LNCAP (cell line): ENCODE measurements around the gene PDGFA.

Source experiments
- CTCF ChIP-seq: fragments of 450-650 bp; IDR thresholded peaks from 2 replicates; pipeline ENCODE4 v1.5.1; 2017; ENCODE audit warnings: mild to moderate bottlenecking

The PDGFA gene

DNA sequence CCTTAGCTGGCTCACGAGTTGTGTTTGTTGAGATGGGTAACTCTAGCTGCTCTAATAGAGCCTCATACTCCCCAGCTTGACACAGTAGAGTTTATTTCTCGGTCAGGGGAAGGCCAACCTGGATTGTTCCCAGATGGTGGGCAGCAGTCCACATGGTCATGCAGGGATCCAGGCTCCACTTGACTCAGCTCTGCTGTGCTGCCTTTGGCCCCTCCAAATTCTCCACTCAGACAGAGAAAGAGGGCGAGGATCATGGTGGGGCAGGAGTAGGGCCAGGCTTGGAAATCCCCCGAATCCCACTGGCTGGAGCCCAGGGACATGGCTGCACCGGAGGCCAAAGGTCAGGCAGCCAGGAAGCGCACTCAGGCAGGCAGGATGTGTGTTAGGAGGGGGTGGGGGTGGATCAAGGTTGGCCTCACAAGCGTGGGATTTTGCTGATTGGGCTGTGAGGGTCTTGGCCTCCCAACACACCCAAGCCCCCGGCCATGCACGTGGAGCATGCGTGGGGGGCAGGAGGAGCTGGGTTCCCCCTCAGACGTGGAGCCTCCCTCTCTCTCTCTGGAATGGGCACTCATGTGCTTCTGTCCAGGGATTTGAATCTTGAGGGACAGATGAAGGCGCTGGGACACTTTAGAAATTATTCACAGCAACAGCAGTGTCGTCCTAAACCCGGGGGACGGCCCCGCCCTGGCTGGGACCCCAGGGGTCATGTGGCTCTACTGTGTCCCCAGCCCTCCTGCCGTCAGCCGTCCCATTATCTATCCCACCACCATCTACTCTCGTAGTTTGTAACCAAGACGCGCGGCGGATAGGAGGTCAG is 44.8 kb downstream of the PDGFA start:
- TF ChIP-seq CTCF: no peak

DNA sequence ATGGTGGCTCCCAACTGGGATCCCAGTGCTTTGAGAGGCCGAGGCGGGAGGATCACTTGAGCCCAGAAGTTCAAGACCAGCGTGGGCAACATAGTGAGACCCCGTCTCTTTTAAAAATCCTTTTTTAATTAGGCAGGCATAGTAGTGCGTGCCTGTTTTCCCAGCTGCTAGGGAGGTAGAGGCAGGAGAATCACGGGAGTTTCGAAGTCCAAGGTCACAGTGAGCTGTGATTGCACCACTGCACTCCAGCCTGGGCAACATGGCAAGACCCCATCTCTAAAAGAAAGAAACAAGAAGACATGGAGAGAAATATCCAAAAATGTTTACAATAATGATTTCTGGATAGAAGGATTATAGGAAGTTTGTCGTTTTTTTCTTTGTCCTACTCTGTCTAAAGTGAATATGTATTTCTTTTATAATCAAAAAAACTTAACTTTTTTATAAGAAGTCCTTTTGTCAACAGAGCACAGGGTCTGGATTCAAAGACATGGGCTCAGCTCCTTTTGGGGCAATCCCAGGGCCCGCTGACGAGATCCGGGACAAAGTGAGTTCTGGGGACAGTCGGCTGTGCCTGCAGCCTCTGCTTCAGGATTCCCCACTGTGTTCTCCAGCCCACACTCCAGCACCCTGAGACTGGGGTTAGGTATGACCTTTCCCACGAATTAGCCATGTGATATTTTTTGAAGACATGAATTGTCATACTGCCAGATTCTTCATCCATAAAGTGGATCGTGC is 45.6 kb downstream of the PDGFA start:
- TF ChIP-seq CTCF: no peak

- no peak for TF ChIP-seq CTCF
These were observed 46.4 kb downstream of the PDGFA start for GRCh38 chr7:473211-473734.

DNA sequence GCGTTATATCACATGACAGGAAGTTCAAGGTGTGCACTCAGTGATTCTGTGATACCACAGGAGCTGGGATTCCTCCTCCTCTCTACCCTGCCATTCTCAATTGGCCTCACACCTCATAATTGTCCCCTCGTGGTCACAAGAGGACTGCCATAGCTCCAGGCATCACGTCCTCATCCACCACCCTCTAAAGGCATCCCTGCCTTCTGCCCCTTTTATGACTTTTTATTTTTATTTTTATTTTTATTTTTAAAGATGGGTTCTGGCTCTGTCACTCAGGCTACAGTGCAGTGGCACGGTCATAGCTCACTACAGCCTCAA is 47.0 kb downstream of the PDGFA start:
- no peak for TF ChIP-seq CTCF

GRCh38 chr7:471866-472639 is 47.6 kb downstream of the PDGFA start:
- no peak for TF ChIP-seq CTCF

GRCh38 chr7:471191-471865 is 48.3 kb downstream of the PDGFA start:
- no peak for TF ChIP-seq CTCF

GRCh38 chr7:469563-469961 is 50.1 kb downstream of the PDGFA start:
- TF ChIP-seq CTCF: no peak
